Activated CD8-positive, alpha-beta memory T cell treated with anti-CD3 and anti-CD28 coated beads for 1 hour (primary cell): ENCODE measurements around the gene FOXA3.
"Not testable (repeated sequence)": the region's sequence is repeated elsewhere in the genome, so short reads cannot be mapped to it uniquely, and the experiment has no call there.

Experiments
- DNase-seq, 2 donors: peaks; one replicate each; pipeline ENCODE4 v3.0.0-alpha.2; 2020; ENCODE audit warnings: low read depth in 1 of 2; ENCODE audit errors: extremely low read depth in 1 of 2

FOXA3 gene

DNA sequence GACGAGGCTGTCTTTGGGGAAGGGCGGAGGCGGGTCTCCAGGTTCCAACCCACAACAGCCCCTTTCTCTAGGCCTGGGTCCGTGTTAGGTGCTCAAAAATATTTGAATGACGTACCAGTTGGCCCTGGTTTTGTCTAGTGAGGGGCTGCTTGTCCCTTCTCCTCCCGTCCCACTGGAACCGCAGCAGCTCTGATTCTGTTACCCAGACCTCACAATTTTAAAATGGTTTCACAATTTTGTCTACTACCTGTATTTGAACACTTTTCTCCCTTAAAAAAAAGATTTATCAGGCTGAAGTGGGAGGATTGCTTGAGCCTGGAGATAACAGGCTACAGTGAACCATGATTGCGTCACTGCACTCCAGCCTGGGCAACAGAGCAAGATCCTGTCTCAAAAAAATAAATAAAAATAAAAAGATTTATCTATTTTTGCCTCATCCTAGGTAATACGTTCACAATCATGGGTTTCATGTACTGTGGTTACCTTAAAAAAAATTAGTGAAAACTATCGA, 23.1 kb downstream of the FOXA3 start:
- DNase-seq, result no peak

DNA sequence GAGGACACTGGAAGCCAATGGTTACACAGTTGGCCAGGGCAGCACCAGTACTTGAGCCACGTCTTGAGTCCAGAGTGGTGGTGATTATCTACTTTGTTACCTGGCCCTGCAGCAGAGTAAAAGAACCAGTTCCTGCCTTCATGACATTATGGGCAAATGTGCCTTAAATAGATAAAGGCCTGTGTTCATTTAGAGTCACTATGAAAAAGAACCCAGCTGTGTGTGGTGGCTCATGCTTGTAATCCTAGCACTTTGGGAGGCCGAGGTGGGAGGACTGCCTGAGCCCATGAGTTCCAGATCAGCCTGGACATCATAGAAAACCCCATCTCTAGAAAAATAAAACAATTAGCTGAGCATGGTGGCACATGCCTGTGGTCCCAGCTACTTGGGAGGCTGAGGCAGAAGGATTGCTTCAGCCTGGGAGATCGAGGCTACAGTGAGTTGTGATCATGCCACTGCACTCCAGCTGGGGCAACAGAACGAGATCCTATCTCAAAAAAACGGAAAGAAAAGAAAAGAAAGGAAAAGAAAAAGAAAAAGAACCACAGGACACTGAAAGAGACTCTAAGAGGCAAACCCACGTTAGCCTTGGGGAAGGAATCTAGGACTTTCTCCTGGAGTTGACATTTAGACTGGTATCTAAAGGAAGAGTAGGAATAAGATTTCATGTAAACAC, 25.2 kb downstream of the FOXA3 start:
- DNase-seq, result no peak

DNA sequence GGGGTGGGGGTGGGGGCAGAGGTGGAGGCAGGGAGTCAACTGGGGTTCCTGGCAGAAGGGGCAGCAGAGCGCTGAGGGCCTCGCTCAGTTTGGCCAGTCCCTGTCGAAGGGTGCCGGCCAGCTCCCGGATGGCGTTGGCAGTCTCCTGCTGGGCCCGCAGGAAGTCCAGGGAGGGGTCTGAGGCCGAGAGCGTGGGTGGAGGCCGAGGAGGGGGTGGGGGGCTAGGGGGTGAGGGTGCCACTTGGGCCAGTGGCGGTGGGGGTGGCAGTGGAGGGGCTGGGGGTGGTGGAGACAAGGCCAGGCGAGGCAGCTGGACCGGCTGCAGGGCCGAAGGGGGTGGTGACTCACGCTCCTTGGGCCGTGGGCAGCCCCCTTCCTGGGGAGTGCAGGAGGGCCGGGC, 26.8 kb downstream of the FOXA3 start:
- DNase-seq, result no peak

DNA sequence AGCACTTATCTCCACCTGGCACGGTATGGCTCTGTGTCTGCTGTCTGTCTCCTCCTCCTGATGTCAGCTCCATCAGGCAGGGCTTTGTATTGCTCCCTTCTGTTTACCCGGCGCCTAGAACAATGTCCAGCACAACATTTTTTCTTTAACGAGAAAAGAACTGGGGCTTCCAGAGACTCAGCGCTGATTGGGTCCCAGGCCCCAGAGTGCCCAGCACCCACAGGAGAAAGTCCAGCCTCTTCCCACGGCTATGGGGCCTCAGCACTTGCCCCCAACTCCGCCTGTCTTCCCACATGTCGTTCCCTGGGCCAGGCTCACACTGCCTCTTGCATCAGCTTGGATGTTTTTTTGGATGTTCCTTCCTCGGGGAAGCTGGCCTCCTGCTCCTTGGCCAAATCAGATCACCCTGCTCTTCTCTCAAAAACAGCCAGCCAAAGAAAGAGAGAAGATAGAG, 31.4 kb downstream of the FOXA3 start:
- DNase-seq, result no peak

DNA sequence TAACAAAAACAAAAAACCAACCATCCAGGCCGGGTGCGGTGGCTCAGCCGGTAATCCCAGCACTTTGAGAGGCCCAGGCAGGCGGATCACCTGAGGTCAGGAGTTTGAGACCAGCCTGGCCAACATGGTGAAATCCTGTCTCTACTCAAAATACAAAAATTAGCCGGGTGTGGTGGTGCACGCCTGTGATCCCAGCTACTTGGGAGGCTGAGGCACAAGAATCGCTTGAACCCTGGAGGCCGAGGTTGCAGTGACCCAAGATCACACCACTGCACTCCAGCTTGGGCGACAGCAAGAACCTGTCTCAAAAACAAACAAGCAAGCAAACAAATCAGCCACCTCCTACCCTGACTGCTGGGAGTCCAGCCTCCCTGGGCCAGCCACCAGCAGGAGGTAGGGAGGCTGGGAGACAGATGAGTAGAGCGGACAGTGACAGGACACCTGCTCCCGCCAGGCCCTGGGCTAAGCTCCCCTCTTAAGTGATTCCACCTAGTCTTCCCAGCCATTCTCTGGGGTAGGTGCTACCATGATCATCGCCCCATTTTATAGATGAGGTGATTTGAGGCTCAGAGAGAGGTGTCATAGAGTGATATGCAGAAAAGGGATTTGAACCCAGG, 32.0 kb downstream of the FOXA3 start:
- not testable (repeated sequence) for DNase-seq

DNA sequence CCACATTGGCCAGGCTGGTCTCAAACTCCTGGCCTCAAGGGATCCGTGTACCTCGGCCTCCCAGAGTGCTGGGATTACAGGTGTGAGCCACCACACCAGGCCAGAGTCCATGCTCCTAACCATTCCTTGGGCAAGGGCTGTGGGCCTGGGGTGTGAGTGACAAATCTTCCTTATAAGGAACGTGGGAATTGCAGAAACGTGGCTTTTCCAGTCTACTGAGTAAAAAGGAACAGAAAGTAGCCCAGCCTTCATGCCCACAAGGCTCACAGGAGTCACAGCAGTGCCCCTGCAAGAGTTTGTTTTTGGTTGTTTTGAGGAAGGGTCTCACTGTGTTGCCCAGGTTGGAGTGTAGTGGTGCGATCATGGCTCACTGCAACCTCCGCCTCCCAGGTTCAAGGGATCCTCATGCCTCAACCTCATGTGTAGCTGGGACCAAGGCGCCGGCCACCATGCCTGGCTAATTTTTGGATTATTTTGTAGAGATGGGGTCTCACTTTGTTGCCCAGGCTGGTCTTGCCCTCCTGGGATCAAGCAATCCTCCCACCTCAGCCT, 33.2 kb downstream of the FOXA3 start:
- no peak for DNase-seq

DNA sequence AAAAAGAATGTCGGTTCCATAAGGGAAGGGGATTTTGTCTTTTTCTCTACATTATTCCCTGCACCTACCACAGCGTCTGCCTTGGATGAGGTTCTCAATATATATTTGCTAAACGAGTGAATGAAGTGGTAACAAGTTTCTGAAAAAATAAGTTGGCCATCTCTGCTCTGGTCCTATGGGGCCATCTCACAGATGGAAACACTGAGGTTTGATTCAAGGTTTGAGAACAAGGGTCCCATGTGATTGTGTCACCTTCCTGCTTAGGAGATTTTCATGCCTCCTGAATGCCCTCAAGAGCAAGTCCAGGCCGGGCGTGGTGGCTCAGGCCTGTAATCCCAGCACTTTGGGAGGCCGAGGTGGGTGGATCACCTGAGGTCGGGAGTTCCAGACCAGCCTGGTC, 35.1 kb downstream of the FOXA3 start:
- DNase-seq, result no peak

DNA sequence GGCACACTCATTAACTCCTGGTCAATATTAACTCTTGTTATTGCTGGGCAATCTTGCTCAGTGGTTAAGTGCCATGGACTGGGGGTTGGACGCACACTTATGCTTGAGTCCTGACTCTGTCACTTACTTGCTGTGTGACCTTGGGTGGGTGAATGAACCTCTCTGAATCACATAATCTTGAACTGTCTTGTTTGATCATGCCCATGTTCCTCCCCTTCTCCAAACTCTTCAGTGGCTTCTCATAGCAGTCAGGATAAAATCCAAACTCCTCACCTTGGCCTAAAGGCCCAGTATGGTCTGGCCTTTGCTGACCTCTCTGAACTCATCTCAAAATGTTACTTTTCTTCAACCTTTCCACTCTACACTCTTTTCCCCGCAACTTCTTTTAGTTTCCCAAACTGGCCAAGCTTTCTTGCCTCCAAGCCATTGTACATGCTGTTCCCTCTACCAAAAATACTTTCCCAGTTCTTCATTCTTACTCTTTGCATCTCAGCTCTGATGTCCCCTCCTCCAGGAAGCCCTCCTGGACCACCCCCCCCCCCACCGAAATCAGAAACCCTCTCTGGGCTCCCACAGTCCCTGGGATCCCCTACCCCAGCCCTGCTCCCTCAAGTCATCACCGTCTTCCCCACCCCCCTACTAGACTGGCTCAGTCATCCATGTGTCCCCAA, 35.9 kb downstream of the FOXA3 start:
- no peak for DNase-seq

DNA sequence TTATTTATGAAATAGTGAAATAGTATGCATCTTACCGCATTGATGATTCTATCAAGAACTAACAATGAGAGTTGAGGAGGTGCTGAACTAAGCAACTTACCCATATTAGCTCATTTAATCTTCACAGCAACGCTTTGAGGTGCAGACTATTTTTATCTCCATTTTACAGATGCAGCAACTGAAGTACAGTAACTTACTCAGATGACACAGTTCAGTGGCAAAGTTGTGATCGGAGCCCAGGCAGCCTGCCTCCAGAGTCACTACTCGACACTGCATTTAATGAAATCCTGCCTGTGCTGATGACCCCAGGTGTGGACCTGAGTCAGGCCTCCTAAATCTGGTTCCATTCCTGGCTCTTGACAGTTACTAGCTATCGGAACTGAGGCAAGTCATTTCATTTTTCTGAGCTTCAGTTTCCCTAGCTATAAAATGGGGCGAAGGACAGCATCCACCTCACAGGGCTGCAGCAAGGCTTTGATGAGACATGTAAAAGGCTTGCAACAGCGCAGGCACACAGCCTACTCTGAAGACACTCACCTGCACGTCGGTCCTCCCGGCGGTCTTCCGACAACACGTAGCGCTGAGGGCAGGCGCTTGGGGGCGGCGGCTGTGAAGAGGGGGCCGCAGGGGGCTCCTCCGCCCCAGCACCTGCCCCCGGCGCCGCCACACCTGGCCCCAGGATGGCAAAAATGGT, 36.8 kb downstream of the FOXA3 start:
- DNase-seq, result no peak

DNA sequence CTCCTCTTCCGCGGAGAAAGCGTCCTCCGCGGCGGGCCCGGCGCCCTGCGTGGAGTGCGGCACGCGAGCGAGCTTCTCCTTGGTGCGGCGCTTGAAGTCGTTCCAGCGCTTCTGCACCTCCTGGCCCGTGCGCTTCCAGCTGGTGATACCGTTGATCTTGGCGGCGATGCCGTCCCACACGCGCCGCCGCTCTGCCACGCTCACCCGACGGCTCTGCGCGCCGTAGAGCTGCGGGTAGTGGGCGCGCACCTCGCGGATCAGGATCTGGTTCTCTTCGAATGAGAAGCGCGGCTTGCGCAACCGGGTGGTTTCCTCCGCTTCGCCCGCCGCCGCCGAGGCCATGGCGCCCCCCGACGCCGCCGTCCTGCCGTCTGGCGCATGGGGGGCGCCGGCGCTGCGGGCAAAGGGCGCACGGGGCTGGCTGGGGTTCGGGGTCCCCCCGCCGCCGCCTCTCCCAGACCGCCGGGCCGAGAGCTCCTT, 37.3 kb downstream of the FOXA3 start:
- DNase-seq, result no peak

DNA sequence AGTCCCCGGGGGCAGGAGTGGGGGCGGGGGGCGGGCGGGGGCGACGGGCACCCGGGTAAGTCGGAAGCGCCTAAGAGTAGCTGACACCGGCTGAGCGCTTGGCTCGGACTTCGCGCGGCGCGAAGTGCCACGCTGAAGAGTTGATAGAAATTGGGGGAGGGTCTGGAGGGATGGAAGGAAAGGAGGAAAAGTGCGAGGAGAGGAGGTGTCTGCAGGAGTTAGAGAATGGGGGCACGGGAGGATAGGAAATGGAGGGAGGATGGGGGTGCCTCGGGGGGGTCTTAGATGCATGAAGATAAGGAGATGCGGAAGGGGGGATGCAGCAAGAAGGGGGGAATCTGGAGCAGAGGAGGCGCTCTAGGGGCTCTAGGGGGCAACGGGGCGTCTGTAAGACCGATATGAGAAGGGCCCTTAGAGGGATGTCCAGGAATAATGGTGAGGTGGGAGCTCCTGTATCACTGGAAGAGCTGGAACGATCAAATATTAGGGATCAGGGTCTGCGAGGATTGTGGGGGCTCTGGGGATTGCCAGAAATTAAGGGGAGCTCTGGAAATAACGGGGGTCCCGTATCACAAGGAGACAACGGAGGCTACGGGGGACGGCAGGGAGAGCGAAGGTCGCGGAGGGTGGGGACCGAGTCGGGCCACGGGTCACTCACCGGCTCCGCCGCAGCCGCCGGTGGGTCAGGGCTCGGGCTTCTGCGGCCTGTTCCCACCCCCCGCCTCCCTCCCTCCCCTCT, 38.0 kb downstream of the FOXA3 start, which contains the start of gene MYPOP:
TSS of gene MYPOP (minus strand) at position 702 of the 739 bp plus-strand sequence. CDS start 840 bp downstream, outside the sequence.
- no peak for DNase-seq

DNA sequence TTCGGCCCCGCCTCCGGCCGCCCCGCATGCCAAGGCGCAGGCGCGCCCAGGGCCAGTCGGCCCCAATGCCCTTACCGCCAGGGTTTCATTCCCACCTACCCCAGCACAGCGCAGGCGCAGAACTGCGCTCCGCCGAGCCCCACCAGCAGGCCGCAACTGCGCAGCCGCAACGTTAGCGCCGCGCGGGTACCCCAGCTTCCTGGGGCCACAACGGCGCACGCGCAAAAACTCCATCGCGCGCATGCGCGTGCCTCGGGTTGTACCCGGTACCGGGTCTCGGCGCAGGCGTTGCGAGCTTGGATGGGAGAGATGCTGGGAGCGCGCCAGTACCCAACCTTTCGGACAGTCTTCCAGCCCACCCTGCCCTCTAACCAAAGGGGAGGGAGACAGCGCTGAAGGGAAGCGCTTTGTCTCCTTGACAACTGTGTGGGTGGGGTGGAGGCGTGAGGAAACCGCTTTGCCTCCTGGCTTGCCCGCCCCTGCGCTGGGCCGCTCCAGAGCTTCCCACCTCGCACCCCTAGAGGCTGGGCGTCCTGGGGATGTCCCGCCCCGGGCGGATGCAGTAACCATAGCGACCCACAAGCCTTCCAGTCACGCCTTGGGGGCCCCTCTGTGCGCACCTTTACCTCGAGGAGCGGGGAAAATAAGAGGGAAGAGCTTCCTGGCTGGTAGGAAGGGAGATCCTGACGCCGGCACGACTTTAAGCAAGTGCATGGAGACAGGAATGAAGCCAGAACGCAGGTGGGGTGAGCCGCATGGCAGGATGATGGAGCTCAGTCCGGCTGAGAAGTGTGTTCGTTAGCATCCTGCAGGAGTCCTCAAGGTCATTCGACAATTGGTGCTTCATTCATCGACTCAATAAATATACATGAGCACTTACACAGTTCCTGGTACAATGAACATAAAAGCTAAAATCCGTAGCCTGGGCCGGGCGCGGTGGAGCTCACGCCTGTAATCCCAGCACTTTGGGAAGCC, 38.8 kb downstream of the FOXA3 start:
- peak; percentile 97 to 100 for DNase-seq

DNA sequence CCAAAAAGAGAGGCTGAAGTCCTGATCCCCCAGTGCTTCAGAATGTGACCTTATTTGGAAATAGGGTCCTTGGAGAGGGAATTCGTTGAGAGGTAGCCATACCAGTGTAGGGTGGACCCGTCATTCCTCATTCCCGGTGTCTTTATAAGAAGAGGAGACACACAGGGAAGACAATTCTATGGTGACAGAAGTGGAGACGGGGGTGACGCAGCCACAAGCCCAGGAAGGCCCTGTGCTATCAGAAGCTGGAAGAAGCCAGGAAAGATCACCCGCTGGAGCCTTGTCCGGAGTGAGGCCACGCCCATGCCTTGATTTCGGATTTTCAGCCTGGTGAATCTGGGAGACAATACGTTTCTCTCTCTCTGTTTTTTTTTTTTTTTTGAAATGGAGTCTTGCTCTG, 40.9 kb downstream of the FOXA3 start:
- DNase-seq, result no peak

DNA sequence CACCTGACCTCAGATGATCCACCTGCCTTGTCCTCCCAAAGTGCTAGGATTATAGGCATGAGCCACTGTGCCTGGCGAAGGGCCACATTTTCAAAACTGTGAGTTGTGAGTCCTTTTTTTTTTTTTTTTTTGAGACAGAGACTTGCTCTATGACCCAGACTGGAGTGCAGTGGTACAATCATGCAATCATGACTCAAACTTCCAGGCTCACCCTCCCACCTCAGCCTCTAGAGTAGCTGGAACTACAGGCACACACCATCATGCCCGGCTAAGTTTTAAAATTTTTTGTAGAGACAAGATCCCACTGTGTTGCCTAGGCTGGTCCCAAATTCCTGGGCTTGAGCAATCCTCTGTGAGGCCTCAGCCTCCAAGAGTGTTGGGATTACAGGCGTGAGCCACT, 42.1 kb downstream of the FOXA3 start:
- DNase-seq, result no peak

DNA sequence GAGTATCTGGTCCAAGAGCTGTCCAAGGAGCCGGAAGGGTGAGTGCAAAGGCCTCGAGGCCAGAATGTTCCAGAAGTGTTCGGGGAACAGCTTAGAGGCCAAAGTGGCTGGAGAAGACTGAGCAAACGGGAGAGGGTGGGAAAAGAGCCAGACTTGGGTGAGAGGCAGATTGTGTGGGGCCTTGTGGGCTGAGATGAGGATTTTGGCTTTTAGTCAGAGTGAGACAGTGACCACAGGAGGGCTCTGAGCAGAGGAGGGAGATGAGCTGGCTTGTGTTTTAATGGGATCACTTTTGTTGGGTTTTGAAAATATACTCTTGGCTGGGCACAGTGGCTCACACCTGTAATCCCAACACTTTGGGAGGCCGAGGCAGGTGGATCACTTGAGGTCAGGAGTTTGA, 44.8 kb downstream of the FOXA3 start:
- DNase-seq, result no peak

DNA sequence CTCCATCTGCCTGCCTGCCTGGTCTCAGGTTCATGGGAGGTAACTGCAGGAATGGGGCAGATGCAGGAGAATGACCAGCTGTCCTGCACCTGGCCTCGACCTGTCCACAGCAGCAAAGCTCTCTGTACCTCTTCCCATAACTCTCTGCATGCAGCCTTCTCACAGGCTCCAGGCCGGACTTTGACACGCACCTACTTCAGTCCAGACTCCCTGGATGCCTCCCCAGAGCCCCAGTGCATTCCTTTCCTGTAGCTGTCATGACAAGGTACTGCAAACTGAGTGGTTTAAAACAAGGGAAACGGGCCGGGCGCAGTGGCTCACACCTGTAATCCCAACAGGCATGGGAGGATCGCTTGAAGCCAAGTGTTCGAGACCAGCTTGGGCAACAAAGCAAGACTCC, 47.2 kb downstream of the FOXA3 start:
- no peak for DNase-seq

DNA sequence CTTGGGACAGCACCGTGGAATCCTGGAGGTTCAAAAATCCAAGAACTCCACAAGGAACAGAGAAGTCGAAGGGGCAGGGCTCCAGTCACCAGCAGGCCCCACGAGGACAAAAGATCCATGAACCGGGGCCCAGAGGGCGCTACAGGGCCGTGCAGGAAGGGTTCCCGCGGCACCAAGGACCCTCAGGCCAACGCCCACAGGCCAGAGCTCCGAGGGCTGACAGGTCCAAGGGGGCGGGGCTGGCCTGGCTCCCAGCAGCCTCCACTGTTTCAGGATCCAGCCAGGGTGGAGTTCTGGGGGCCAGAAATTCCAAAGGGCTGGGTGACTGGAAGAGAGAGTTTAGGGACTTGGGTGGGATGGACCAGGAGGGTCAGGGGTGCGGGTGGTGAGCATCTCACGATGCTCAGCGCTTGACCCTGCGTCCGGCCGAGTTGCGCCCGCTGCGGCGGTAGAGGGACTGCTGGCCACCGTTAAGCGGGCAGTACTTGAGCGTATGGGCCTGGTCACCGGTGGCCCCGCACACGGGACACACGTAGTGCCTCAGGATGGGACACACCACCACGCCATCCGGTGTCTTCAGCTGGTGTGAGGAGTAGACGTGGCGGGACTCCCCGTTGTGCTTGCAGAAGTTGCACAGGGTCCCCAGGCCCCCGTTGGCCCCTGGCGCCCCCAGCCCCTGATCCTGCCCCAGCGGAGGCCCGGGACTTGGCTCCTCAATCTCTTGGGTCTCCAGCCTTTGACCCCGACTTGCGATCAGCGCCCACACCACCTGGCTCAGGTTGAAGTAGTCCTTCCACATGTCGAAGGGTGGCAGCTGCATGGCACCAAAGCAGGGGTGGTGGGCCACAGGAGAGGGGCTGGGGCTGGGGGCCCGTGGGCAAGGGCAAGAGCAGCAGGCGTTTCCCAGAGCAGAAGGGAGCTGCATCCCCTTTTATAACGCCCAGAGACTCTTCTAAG, 50.0 kb downstream of the FOXA3 start, which contains the start of gene NANOS2:
TSS of gene NANOS2 (minus strand) at position 905 of the 957 bp plus-strand sequence. CDS start at position 820, 85 bp downstream.
- DNase-seq, result no peak
